ENCODE results near the gene KLK14. TPM values are rescaled to one million over a fixed set of nuclear protein-coding genes. Genes with fewer than 3 reads are reported as not detected.

The KLK14 gene
- total and polyA plus RNA-seq, 2 experiments from 2014 or later: 0.42 TPM; not detected in 1

- no peak for TF ChIP-seq CTCF (conservative IDR thresholded peaks at IDR 0.05; ENCODE audit: low read depth in 2 of 2)
- TF ChIP-seq EZH2phosphoT487 (IDR thresholded peaks at IDR 0.05; ENCODE audit: unreplicated experiment): no peak
- TF ChIP-seq ZNF114 (CRISPR knock-in tag; IDR thresholded peaks at IDR 0.05): no peak
- TF ChIP-seq REST (IDR thresholded peaks at IDR 0.05; ENCODE audit: unreplicated experiment): no peak
Observed at GRCh38 chr19:51121257-51121656, 38.6 kb upstream of the KLK14 start (continued).

- H3K4me3 Mint-ChIP-seq: no peak overlapping the region
- H3K4me1 Mint-ChIP-seq: peaks cover 4% of the 10 kb centered on the region; the same call in 2 of the 3 replicates
- H3K4me2 ChIP-seq: no peak overlapping the region
- H3K36me3 Mint-ChIP-seq (ENCODE audit: low read depth): no peaks in the 10 kb centered on the region; the same call in 2 of the 3 replicates
- DNase-seq (ENCODE audit: low spot score): no peak
- no peak overlapping the region for H3K27ac ChIP-seq (ENCODE audit: low read depth)
- no peaks in the 10 kb centered on the region for H3K36me3 ChIP-seq (ENCODE audit: insufficient read depth)
- ATAC-seq: no peak
- H3F3A ChIP-seq (replicated peaks; ENCODE audit: low read depth): no peaks in the 10 kb centered on the region
- no peaks in the 10 kb centered on the region for H3K4me1 ChIP-seq (ENCODE audit: insufficient read depth)
- no peaks in the 10 kb centered on the region; the same call in 1 of the 3 replicates for H3K9me3 Mint-ChIP-seq
- no peak overlapping the region for H3K4me3 ChIP-seq
- H3K27me3 Mint-ChIP-seq (ENCODE audit: insufficient read depth, low read depth, poor library complexity): peaks cover 11% of the 10 kb centered on the region
- peak overlapping the region; percentile 81; the same call in 1 of the 2 replicates for H3K27ac Mint-ChIP-seq
- no peaks in the 10 kb centered on the region for H4K20me1 ChIP-seq (replicated peaks; ENCODE audit: insufficient read depth)
- no peak overlapping the region for H2AFZ ChIP-seq
- H3K9me2 ChIP-seq (ENCODE audit: insufficient read depth): no peaks in the 10 kb centered on the region
- no peaks in the 10 kb centered on the region for H3K27me3 ChIP-seq (ENCODE audit: insufficient read depth)
- no peaks in the 10 kb centered on the region for H3K79me2 ChIP-seq (replicated peaks; ENCODE audit: insufficient read depth)
- TF ChIP-seq REST (IDR thresholded peaks at IDR 0.05; ENCODE audit: unreplicated experiment): no peak
- no peak for TF ChIP-seq ZNF114 (CRISPR knock-in tag; IDR thresholded peaks at IDR 0.05)
- no peak for TF ChIP-seq EZH2phosphoT487 (IDR thresholded peaks at IDR 0.05; ENCODE audit: unreplicated experiment)
- TF ChIP-seq ZNF331 (CRISPR knock-in tag; IDR thresholded peaks at IDR 0.05; ENCODE audit: low read depth): no peak
- TF ChIP-seq EZH2 (IDR thresholded peaks at IDR 0.05; ENCODE audit: low read depth, unreplicated experiment): no peak
- no peak for TF ChIP-seq CTCF (conservative IDR thresholded peaks at IDR 0.05; ENCODE audit: low read depth in 2 of 2)
- no peak for TF ChIP-seq POLR2AphosphoS5 (IDR thresholded peaks at IDR 0.05; ENCODE audit: low read depth)
Observed at GRCh38 chr19:51120160-51120559, 37.5 kb upstream of the KLK14 start.
